HepG2 (cell line): ENCODE results near the gene COBLL1. TPM values are rescaled to one million over a fixed set of nuclear protein-coding genes. Genes with fewer than 3 reads are reported as not detected.

Experiments
- BORCS8-MEF2B ChIP-seq: sonication (generic); formaldehyde crosslinking; IDR thresholded peaks from 2 replicates; pipeline ENCODE4 v1.8.0; 2022; ENCODE audit warnings: mild to moderate bottlenecking, missing genetic modification reagents
- CREB1 ChIP-seq, 2 experiments: fragments of 450-650 bp in 1 of 2; IDR thresholded peaks; 2 replicates each; pipeline ENCODE4 v1.6.1; 2016 to 2017; ENCODE audit warnings: control low read depth in 1 of 2, mild to moderate bottlenecking in 1 of 2, missing compliant biosample characterization in 1 of 2, missing genetic modification characterization in 1 of 2
- FOXK1 ChIP-seq: sonication (generic); formaldehyde crosslinking; IDR thresholded peaks from 2 replicates; pipeline ENCODE4 v1.4.0; 2020; ENCODE audit warnings: low read depth, missing genetic modification reagents, borderline replicate concordance
- GABPB1 ChIP-seq: IDR thresholded peaks from 2 replicates; pipeline ENCODE4 v1.6.1; 2016; ENCODE audit warnings: mild to moderate bottlenecking, missing genetic modification reagents, moderate library complexity, missing compliant biosample characterization
- NFATC3 ChIP-seq: sonication (generic); formaldehyde crosslinking; IDR thresholded peaks from 2 replicates; pipeline ENCODE4 v1.5.1; 2020; ENCODE audit warnings: mild to moderate bottlenecking, missing genetic modification reagents
- SOX5 ChIP-seq: IDR thresholded peaks from 2 replicates; pipeline ENCODE4 v1.6.1; 2016; ENCODE audit warnings: borderline replicate concordance
- ZIK1 ChIP-seq: sonication (generic); formaldehyde crosslinking; IDR thresholded peaks from 2 replicates; pipeline ENCODE4 v1.5.0; 2020; ENCODE audit warnings: mild to moderate bottlenecking, low read depth, missing genetic modification reagents, borderline replicate concordance
- ZKSCAN8 ChIP-seq: IDR thresholded peaks from 2 replicates; pipeline ENCODE4 v1.6.1; 2016; ENCODE audit warnings: borderline replicate concordance, missing genetic modification reagents, missing compliant biosample characterization
- ZNF383 ChIP-seq: sonication (generic); formaldehyde crosslinking; IDR thresholded peaks from 2 replicates; pipeline ENCODE4 v1.4.0; 2020; ENCODE audit warnings: missing genetic modification reagents, mild to moderate bottlenecking, borderline replicate concordance
- ZNF577 ChIP-seq: sonication (generic); formaldehyde crosslinking; IDR thresholded peaks from 2 replicates; pipeline ENCODE4 v1.4.0; 2020; ENCODE audit warnings: mild to moderate bottlenecking, low read depth, missing genetic modification reagents, borderline replicate concordance
- ZNF660 ChIP-seq: sonication (generic); formaldehyde crosslinking; IDR thresholded peaks from 2 replicates; pipeline ENCODE4 v1.5.1; 2020; ENCODE audit warnings: mild to moderate bottlenecking, low read depth, missing genetic modification reagents, borderline replicate concordance
- ZNF703 ChIP-seq: sonication (generic); formaldehyde crosslinking; IDR thresholded peaks from 2 replicates; pipeline ENCODE4 v1.5.1; 2020; ENCODE audit warnings: missing genetic modification reagents, mild to moderate bottlenecking, moderate library complexity, borderline replicate concordance
- polyA plus RNA-seq, 8 experiments: library from polyadenylated mRNA; depleted of rRNA in 3 of 8; stranded (reverse) in 7 of 8; unstranded in 1 of 8; fragments of >200 nt; fragmentation: Illumina TruSeq in 4 of 8; extraction: Trizol in 4 of 8; gene quantifications; 2 replicates each; pipeline versions ENCODE4 v1.2.1 to v1.2.3, GENCODE V29; 2011 to 2016; ENCODE audit warnings: low read depth in 4 of 8, missing spikeins in 1 of 8, mixed read lengths in 1 of 8; ENCODE audit not compliant: insufficient read depth in 1 of 8
- total RNA-seq, 5 experiments: library from RNA; depleted of rRNA; stranded (reverse); fragments of >200 nt; fragmentation: Illumina TruSeq; extraction: Trizol; gene quantifications; 2 replicates each; pipeline ENCODE4 v1.2.3, GENCODE V29; 2016; ENCODE audit warnings: low read depth in 1 of 5
- TF ChIP-seq, protein P1 (sequence below): sonication (generic); formaldehyde crosslinking; IDR thresholded peaks from 2 replicates; pipeline ENCODE4 v1.8.1; 2023; ENCODE audit warnings: missing genetic modification reagents, inconsistent platforms, borderline replicate concordance
- TF ChIP-seq, protein P2 (sequence below): sonication (generic); formaldehyde crosslinking; IDR thresholded peaks from 2 replicates; pipeline ENCODE4 v1.4.0; 2020; ENCODE audit warnings: mild to moderate bottlenecking, missing genetic modification reagents
- TF ChIP-seq, protein P3 (sequence below): sonication (generic); formaldehyde crosslinking; IDR thresholded peaks from 2 replicates; pipeline ENCODE4 v1.5.1; 2020; ENCODE audit warnings: missing genetic modification reagents, mild to moderate bottlenecking, borderline replicate concordance
- TF ChIP-seq, protein P4 (sequence below): sonication (generic); formaldehyde crosslinking; conservative IDR thresholded peaks from 2 replicates; pipeline ENCODE4 v1.8.0; 2022; ENCODE audit warnings: missing genetic modification reagents
- TF ChIP-seq, protein P5 (sequence below): sonication (generic); formaldehyde crosslinking; conservative IDR thresholded peaks from 2 replicates; pipeline ENCODE4 v1.8.0; 2022; ENCODE audit warnings: mild to moderate bottlenecking, moderate library complexity, missing genetic modification reagents
- TF ChIP-seq, protein P6 (sequence below): sonication (generic); formaldehyde crosslinking; IDR thresholded peaks from 2 replicates; pipeline ENCODE4 v1.5.1; 2020; ENCODE audit warnings: mild to moderate bottlenecking, moderate library complexity, missing genetic modification reagents

COBLL1 gene
- total and polyA plus RNA-seq, 2 of the 13 experiments (the other 11 are each of a cell fraction or from before 2014, with no cell fraction given) = 32.6 to 86.8 TPM

DNA sequence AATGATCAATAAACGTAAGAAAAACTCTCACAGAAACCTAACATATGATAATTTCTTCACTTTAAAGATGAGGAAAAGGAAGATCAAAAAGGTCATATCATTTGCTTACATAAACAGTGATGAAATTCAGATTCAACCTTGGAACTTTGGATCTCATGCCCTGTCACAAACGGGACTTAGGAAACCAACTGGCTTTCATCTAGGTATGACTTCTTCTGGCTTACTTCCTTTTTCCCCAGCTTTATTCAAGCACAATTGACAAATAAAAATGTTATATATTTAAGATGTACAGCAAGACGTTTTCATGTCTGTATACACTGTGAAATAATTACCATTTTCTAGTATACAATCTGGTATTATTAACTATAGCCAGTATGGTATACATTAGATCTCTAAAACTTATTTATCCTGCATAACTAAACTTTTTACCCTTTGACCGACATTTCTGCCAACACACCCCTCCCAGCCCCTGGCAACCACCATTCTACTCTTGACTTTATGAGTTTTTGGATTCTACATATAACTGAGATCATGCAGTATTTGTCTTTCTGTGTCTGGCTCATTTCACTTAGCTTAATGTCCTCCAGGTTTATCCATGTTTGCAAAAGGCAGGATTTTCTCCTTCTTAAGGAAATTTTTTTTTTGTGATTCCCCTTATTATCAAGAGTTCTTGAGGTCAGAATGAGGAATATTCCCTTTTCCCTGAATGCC is 46.0 kb upstream of the COBLL1 start (continued):
- no peak for TF ChIP-seq ZNF703 (CRISPR knock-in tag)
- peak; percentile 69 for TF ChIP-seq FOXK1 (CRISPR knock-in tag)
- TF ChIP-seq SOX5 (CRISPR knock-in tag) = peak; percentile 94
- no peak for TF ChIP-seq ZNF660 (CRISPR knock-in tag)
- TF ChIP-seq NFATC3 (CRISPR knock-in tag) = no peak
- no peak for TF ChIP-seq ZIK1 (CRISPR knock-in tag)
- TF ChIP-seq, protein P1, sequence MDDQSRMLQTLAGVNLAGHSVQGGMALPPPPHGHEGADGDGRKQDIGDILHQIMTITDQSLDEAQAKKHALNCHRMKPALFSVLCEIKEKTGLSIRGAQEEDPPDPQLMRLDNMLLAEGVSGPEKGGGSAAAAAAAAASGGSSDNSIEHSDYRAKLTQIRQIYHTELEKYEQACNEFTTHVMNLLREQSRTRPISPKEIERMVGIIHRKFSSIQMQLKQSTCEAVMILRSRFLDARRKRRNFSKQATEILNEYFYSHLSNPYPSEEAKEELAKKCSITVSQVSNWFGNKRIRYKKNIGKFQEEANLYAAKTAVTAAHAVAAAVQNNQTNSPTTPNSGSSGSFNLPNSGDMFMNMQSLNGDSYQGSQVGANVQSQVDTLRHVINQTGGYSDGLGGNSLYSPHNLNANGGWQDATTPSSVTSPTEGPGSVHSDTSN (CRISPR knock-in tag) = no peak
- TF ChIP-seq, protein P2, sequence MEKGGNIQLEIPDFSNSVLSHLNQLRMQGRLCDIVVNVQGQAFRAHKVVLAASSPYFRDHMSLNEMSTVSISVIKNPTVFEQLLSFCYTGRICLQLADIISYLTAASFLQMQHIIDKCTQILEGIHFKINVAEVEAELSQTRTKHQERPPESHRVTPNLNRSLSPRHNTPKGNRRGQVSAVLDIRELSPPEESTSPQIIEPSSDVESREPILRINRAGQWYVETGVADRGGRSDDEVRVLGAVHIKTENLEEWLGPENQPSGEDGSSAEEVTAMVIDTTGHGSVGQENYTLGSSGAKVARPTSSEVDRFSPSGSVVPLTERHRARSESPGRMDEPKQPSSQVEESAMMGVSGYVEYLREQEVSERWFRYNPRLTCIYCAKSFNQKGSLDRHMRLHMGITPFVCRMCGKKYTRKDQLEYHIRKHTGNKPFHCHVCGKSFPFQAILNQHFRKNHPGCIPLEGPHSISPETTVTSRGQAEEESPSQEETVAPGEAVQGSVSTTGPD (CRISPR knock-in tag) = no peak
- TF ChIP-seq, protein P3, sequence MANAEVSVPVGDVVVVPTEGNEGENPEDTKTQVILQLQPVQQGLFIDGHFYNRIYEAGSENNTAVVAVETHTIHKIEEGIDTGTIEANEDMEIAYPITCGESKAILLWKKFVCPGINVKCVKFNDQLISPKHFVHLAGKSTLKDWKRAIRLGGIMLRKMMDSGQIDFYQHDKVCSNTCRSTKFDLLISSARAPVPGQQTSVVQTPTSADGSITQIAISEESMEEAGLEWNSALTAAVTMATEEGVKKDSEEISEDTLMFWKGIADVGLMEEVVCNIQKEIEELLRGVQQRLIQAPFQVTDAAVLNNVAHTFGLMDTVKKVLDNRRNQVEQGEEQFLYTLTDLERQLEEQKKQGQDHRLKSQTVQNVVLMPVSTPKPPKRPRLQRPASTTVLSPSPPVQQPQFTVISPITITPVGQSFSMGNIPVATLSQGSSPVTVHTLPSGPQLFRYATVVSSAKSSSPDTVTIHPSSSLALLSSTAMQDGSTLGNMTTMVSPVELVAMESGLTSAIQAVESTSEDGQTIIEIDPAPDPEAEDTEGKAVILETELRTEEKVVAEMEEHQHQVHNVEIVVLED (CRISPR knock-in tag) = no peak
- no peak for TF ChIP-seq ZNF383 (CRISPR knock-in tag)
- TF ChIP-seq ZNF577 (CRISPR knock-in tag) = no peak
- TF ChIP-seq, protein P4, sequence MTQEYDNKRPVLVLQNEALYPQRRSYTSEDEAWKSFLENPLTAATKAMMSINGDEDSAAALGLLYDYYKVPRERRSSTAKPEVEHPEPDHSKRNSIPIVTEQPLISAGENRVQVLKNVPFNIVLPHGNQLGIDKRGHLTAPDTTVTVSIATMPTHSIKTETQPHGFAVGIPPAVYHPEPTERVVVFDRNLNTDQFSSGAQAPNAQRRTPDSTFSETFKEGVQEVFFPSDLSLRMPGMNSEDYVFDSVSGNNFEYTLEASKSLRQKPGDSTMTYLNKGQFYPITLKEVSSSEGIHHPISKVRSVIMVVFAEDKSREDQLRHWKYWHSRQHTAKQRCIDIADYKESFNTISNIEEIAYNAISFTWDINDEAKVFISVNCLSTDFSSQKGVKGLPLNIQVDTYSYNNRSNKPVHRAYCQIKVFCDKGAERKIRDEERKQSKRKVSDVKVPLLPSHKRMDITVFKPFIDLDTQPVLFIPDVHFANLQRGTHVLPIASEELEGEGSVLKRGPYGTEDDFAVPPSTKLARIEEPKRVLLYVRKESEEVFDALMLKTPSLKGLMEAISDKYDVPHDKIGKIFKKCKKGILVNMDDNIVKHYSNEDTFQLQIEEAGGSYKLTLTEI = no peak
- TF ChIP-seq, protein P5, sequence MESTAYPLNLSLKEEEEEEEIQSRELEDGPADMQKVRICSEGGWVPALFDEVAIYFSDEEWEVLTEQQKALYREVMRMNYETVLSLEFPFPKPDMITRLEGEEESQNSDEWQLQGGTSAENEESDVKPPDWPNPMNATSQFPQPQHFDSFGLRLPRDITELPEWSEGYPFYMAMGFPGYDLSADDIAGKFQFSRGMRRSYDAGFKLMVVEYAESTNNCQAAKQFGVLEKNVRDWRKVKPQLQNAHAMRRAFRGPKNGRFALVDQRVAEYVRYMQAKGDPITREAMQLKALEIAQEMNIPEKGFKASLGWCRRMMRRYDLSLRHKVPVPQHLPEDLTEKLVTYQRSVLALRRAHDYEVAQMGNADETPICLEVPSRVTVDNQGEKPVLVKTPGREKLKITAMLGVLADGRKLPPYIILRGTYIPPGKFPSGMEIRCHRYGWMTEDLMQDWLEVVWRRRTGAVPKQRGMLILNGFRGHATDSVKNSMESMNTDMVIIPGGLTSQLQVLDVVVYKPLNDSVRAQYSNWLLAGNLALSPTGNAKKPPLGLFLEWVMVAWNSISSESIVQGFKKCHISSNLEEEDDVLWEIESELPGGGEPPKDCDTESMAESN = no peak
- TF ChIP-seq CREB1 (IDR thresholded peaks at IDR 0.05) = peak; percentile 45; the same call in 1 of the 2 replicates
- peak; percentile 65 for TF ChIP-seq CREB1 (CRISPR knock-in tag; IDR thresholded peaks at IDR 0.05)
- no peak for TF ChIP-seq BORCS8-MEF2B (CRISPR knock-in tag)
- TF ChIP-seq ZKSCAN8 (CRISPR knock-in tag) = peak; percentile 76; the same call in 1 of the 2 replicates
- TF ChIP-seq, protein P6, sequence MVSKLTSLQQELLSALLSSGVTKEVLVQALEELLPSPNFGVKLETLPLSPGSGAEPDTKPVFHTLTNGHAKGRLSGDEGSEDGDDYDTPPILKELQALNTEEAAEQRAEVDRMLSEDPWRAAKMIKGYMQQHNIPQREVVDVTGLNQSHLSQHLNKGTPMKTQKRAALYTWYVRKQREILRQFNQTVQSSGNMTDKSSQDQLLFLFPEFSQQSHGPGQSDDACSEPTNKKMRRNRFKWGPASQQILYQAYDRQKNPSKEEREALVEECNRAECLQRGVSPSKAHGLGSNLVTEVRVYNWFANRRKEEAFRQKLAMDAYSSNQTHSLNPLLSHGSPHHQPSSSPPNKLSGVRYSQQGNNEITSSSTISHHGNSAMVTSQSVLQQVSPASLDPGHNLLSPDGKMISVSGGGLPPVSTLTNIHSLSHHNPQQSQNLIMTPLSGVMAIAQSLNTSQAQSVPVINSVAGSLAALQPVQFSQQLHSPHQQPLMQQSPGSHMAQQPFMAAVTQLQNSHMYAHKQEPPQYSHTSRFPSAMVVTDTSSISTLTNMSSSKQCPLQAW (CRISPR knock-in tag) = no peak
- TF ChIP-seq GABPB1 = peak; percentile 49
